ENCODE measurements around the gene OR8D2. TPM values are rescaled to one million over a fixed set of nuclear protein-coding genes. Genes with fewer than 3 reads are reported as not detected.

The OR8D2 gene
- polyA plus RNA-seq, 1 donor from 2014 or later = not detected

DNA sequence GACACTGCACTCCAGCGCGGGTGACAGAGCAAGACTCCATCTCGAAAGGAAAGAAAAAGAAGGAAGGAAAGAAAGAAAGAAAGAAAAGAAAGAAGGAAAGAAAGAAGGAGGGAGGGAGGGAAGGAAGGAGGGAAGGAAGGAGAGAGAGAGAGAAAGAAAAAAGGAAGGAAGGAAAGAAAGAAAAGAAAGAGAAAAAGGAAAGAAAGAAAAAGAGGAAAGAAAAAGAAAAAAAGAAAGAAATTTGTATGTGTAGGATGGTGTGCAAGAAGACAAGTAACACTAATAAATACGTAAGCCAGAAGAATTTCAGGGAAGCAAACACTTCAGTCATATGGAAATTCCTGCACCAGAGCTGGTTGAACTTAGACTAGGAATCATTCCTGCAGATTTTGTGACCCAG is 6.9 kb downstream of the OR8D2 start:
- Histone ChIP-seq H2AFZ (ENCODE audit: low read depth, low read length) (no peak overlapping the region), H3K27me3 (ENCODE audit: insufficient read depth, low read depth, low read length) (no peaks in the 10 kb centered on the region), H3K9me2 (ENCODE audit: insufficient read depth, low read length) (no peaks in the 10 kb centered on the region), H3K4me3 (ENCODE audit: low read length) (no peak overlapping the region), H3K79me2 (replicated peaks; ENCODE audit: insufficient read depth, low read length) (no peaks in the 10 kb centered on the region), H3K9me3 (ENCODE audit: low read length) (no peaks in the 10 kb centered on the region), H4K20me1 (ENCODE audit: insufficient read depth) (no peaks in the 10 kb centered on the region), H3F3A (ENCODE audit: insufficient read depth, low read length, poor library complexity, severe bottlenecking) (no peaks in the 10 kb centered on the region), H3K27ac (ENCODE audit: low read length) (no peak overlapping the region), H3K9ac (ENCODE audit: low read length) (no peak overlapping the region), H3K36me3 (ENCODE audit: insufficient read depth, low read length) (no peaks in the 10 kb centered on the region), H3K4me2 (ENCODE audit: low read length) (no peak overlapping the region)
- TF ChIP-seq, protein P1, sequence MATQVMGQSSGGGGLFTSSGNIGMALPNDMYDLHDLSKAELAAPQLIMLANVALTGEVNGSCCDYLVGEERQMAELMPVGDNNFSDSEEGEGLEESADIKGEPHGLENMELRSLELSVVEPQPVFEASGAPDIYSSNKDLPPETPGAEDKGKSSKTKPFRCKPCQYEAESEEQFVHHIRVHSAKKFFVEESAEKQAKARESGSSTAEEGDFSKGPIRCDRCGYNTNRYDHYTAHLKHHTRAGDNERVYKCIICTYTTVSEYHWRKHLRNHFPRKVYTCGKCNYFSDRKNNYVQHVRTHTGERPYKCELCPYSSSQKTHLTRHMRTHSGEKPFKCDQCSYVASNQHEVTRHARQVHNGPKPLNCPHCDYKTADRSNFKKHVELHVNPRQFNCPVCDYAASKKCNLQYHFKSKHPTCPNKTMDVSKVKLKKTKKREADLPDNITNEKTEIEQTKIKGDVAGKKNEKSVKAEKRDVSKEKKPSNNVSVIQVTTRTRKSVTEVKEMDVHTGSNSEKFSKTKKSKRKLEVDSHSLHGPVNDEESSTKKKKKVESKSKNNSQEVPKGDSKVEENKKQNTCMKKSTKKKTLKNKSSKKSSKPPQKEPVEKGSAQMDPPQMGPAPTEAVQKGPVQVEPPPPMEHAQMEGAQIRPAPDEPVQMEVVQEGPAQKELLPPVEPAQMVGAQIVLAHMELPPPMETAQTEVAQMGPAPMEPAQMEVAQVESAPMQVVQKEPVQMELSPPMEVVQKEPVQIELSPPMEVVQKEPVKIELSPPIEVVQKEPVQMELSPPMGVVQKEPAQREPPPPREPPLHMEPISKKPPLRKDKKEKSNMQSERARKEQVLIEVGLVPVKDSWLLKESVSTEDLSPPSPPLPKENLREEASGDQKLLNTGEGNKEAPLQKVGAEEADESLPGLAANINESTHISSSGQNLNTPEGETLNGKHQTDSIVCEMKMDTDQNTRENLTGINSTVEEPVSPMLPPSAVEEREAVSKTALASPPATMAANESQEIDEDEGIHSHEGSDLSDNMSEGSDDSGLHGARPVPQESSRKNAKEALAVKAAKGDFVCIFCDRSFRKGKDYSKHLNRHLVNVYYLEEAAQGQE (IDR thresholded peaks at IDR 0.05; ENCODE audit: borderline replicate concordance) = no peak
- TF ChIP-seq EP300 (conservative IDR thresholded peaks at IDR 0.05; ENCODE audit: poor library complexity, severe bottlenecking) (no peak), SMC3 (conservative IDR thresholded peaks at IDR 0.05; ENCODE audit: poor library complexity) (no peak), EZH2 (IDR thresholded peaks at IDR 0.05; ENCODE audit: borderline replicate concordance, insufficient read depth, low read length, poor library complexity, severe bottlenecking) (no peak), MXI1 (conservative IDR thresholded peaks at IDR 0.05; ENCODE audit: poor library complexity, severe bottlenecking) (no peak), RAD21 (conservative IDR thresholded peaks at IDR 0.05) (no peak), POLR2AphosphoS5 (IDR thresholded peaks at IDR 0.05) (no peak), TAF1 (IDR thresholded peaks at IDR 0.05; ENCODE audit: low read depth) (no peak)
- TF ChIP-seq, protein P2, sequence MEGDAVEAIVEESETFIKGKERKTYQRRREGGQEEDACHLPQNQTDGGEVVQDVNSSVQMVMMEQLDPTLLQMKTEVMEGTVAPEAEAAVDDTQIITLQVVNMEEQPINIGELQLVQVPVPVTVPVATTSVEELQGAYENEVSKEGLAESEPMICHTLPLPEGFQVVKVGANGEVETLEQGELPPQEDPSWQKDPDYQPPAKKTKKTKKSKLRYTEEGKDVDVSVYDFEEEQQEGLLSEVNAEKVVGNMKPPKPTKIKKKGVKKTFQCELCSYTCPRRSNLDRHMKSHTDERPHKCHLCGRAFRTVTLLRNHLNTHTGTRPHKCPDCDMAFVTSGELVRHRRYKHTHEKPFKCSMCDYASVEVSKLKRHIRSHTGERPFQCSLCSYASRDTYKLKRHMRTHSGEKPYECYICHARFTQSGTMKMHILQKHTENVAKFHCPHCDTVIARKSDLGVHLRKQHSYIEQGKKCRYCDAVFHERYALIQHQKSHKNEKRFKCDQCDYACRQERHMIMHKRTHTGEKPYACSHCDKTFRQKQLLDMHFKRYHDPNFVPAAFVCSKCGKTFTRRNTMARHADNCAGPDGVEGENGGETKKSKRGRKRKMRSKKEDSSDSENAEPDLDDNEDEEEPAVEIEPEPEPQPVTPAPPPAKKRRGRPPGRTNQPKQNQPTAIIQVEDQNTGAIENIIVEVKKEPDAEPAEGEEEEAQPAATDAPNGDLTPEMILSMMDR (IDR thresholded peaks at IDR 0.05; ENCODE audit: poor library complexity, severe bottlenecking) = no peak

DNA sequence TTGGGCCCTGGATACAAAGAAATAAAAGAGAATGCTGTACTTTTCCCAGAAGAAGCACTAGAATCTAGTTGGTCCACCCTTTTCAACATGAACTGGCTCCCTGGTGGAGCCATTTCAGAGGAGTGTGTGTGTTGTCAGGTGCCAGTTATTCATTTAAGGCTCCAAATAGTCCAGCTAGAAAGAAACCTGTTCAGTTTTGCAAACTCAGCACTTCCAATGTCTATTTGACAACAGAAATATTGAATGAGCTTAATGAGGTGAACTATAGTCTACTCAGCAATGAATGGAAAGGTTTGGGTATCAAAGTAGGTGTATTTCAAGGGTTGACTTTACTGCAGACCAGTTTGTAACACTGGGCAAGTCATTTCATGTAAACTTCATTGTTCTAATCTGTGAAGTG is 8.3 kb downstream of the OR8D2 start:
- Histone ChIP-seq H3K27ac (ENCODE audit: low read length) (no peak overlapping the region), H3K27me3 (ENCODE audit: insufficient read depth, low read depth, low read length) (no peaks in the 10 kb centered on the region), H3K9me2 (ENCODE audit: insufficient read depth, low read length) (no peaks in the 10 kb centered on the region), H3K9me3 (ENCODE audit: low read length) (no peaks in the 10 kb centered on the region), H3K36me3 (ENCODE audit: insufficient read depth, low read length) (no peaks in the 10 kb centered on the region), H3K9ac (ENCODE audit: low read length) (no peak overlapping the region), H3F3A (ENCODE audit: insufficient read depth, low read length, poor library complexity, severe bottlenecking) (no peaks in the 10 kb centered on the region), H4K20me1 (ENCODE audit: insufficient read depth) (no peaks in the 10 kb centered on the region), H3K4me2 (ENCODE audit: low read length) (no peak overlapping the region), H2AFZ (ENCODE audit: low read depth, low read length) (no peak overlapping the region), H3K4me3 (ENCODE audit: low read length) (no peak overlapping the region), H3K79me2 (replicated peaks; ENCODE audit: insufficient read depth, low read length) (no peaks in the 10 kb centered on the region)
- TF ChIP-seq MXI1 (conservative IDR thresholded peaks at IDR 0.05; ENCODE audit: poor library complexity, severe bottlenecking) (no peak), EZH2 (IDR thresholded peaks at IDR 0.05; ENCODE audit: borderline replicate concordance, insufficient read depth, low read length, poor library complexity, severe bottlenecking) (no peak), EP300 (conservative IDR thresholded peaks at IDR 0.05; ENCODE audit: poor library complexity, severe bottlenecking) (no peak), TAF1 (IDR thresholded peaks at IDR 0.05; ENCODE audit: low read depth) (no peak), POLR2AphosphoS5 (IDR thresholded peaks at IDR 0.05) (no peak), RAD21 (conservative IDR thresholded peaks at IDR 0.05) (no peak), SMC3 (conservative IDR thresholded peaks at IDR 0.05; ENCODE audit: poor library complexity) (no peak)
- TF ChIP-seq, protein P2 (IDR thresholded peaks at IDR 0.05; ENCODE audit: poor library complexity, severe bottlenecking) = no peak
- TF ChIP-seq, protein P1 (IDR thresholded peaks at IDR 0.05; ENCODE audit: borderline replicate concordance) = no peak
